ENCODE results near the gene ZNF892.
"Not testable (repeated sequence)": the region's sequence is repeated elsewhere in the genome, so short reads cannot be mapped to it uniquely, and the experiment has no call there.

The ZNF892 gene

GRCh38 chr2:95192956-95193355, 14.4 kb upstream of the ZNF892 start:
- H3K4me3 ChIP-seq (ENCODE audit: low read depth, low read length) = not testable (repeated sequence)
- TF ChIP-seq CTCF (conservative IDR thresholded peaks at IDR 0.05; ENCODE audit: low read depth, low read length) = peak; percentile 60
- DNase-seq (ENCODE audit: low read depth) = peak; percentile 28

- H3K4me3 ChIP-seq (ENCODE audit: low read depth, low read length) = no peak overlapping the region
- TF ChIP-seq CTCF (conservative IDR thresholded peaks at IDR 0.05; ENCODE audit: low read depth, low read length) = no peak
- DNase-seq (ENCODE audit: low read depth) = no peak
Measured at GRCh38 chr2:95203911-95204310, 3.4 kb upstream of the ZNF892 start.

- DNase-seq (ENCODE audit: low read depth) = no peak
- no peak for TF ChIP-seq CTCF (conservative IDR thresholded peaks at IDR 0.05; ENCODE audit: low read depth, low read length)
- no peak overlapping the region for H3K4me3 ChIP-seq (ENCODE audit: low read depth, low read length)
Measured at GRCh38 chr2:95204396-95204795, 2.9 kb upstream of the ZNF892 start.

GRCh38 chr2:95206096-95206495, 1.2 kb upstream of the ZNF892 start:
- no peak for TF ChIP-seq CTCF (conservative IDR thresholded peaks at IDR 0.05; ENCODE audit: low read depth, low read length)
- no peak overlapping the region for H3K4me3 ChIP-seq (ENCODE audit: low read depth, low read length)
- no peak for DNase-seq (ENCODE audit: low read depth)

- DNase-seq (ENCODE audit: low read depth) = peak; percentile 19
- H3K4me3 ChIP-seq (ENCODE audit: low read depth, low read length) = peak overlapping the region; percentile 92
- no peak for TF ChIP-seq CTCF (conservative IDR thresholded peaks at IDR 0.05; ENCODE audit: low read depth, low read length)
Measured at GRCh38 chr2:95208106-95208505, 785 bp downstream of the ZNF892 start.

- no peak overlapping the region for H3K4me3 ChIP-seq (ENCODE audit: low read depth, low read length)
- TF ChIP-seq CTCF (conservative IDR thresholded peaks at IDR 0.05; ENCODE audit: low read depth, low read length) = no peak
Measured at GRCh38 chr2:95215018-95215612, 7.8 kb downstream of the ZNF892 start.

GRCh38 chr2:95220449-95220848, 13.1 kb downstream of the ZNF892 start:
- DNase-seq (ENCODE audit: low read depth) = no peak
- TF ChIP-seq CTCF (conservative IDR thresholded peaks at IDR 0.05; ENCODE audit: low read depth, low read length) = no peak
- no peak overlapping the region for H3K4me3 ChIP-seq (ENCODE audit: low read depth, low read length)

More at GRCh38 chr2:95215018-95215612, 7.8 kb downstream of the ZNF892 start:
- DNase-seq (ENCODE audit: low read depth) = no peak
